Activated CD4-positive, alpha-beta T cell treated with anti-CD3 and anti-CD28 coated beads for 1 hour (primary cell): Measurements from ENCODE around the gene SWAP70.
"Not testable (repeated sequence)": the region's sequence is repeated elsewhere in the genome, so short reads cannot be mapped to it uniquely, and the experiment has no call there.

Experiments
- DNase-seq: peaks from one replicate; pipeline ENCODE4 v3.0.0-alpha.2; 2020

Gene SWAP70

GRCh38 chr11:9693801-9694553, 30.1 kb downstream of the SWAP70 start:
- no peak for DNase-seq

DNA sequence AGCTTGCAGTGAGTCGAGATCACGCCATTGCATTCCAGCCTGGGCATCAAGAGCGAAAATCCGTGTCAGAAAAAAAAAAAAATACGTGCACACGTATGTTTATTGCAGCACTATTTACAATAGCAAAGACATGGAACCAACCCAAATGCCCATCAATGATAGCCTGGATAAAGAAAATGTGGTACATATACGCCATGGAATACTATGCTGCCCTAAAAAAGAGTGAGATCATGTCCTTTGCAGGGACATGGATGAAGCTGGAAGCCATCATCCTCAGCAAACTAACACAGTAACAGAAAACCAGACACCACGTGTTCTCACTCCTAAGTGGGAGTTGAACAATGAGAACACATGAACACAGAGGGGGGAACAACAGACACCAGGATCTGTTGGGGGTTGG, 31.4 kb downstream of the SWAP70 start:
- DNase-seq: not testable (repeated sequence)

- DNase-seq: no peak
Measured at GRCh38 chr11:9697766-9698165, 33.9 kb downstream of the SWAP70 start.

DNA sequence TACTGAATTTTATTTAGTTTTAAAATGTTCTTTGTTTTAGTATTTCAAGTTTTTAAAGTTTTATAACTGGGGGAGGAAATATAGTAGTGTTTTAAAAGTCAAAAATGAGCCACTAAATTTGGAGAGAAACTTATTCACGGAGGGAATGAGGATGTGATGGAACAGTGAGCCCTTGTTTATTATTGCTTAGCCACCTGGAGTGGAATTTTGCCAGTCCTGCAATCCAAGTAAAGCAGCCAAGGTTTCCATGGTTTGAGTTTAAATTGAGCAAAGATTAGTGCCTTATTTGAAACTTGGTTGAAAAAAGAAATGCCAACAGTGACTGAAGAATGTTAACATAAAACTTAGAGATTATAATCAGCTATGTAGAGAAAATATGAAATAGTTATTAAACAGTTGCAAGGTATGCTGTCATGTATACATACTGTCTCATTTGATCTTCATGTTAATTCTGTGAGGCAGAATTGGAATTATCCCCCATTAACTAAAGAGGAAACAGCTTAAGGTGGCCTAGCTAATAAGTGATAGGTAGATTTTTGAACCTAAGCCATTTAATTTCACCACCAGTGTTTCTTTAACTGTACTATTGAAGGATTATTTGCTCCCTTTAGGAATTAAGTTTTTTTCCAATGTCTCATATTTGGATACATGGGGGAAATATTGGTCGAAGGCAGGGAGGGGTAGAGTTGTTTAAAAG, 36.4 kb downstream of the SWAP70 start:
- no peak for DNase-seq

DNA sequence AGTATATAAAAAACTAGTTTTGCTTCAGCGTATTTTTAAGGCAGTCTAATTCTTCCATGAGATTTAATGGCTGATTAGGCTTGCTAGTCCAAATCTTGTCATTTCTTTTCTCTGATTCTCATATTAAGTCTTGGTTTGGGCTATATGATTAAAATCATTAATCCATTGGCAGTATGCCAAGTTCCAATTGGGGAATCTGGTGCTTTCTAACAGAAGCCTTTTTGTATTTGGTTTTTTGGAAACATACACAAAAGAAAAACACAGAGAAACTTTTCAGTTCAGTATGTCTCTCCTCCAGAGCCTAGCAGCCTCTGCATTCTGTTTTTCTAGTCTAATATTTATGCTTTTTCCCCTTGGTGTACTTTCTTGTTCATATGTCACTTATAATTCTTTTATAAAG, 37.9 kb downstream of the SWAP70 start:
- DNase-seq: no peak

- no peak for DNase-seq
Measured at GRCh38 chr11:9703280-9703679, 39.4 kb downstream of the SWAP70 start.

DNA sequence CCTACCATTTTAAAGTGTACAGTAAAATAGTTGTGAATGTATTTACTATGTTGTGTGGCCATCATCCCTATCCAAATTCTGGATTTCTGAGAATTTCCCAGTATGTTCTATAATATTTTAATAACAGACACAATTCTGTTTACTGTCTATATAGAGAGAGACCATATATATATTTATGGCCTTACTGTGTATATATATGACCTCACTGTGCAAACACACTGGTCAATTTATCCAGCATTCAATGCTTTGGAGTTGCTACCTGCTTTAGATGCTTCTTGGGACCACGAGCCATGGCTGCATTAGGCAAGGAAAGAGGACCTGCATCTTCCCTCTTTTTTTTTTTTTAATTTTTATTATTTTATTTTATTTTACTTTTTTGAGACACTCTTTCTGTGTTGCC, 40.2 kb downstream of the SWAP70 start:
- no peak for DNase-seq

DNA sequence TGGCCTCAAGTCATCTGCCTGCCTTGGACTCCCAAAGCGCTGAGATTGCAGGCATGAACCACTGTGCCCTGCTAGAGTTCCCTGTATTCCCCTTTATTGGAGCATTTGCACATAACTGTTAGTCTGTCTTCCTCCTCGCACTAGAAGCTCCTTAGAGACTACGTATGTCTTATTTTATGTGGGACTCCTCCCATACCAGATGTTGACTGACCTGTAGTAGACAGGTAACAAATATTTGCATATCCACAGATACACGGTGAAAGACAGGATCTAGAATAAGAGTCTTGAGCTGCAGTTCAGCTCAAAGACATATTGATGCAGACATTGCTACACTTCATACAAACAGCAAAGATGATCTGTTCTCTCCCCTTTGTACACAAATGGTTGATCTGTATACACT, 40.7 kb downstream of the SWAP70 start:
- no peak for DNase-seq

DNA sequence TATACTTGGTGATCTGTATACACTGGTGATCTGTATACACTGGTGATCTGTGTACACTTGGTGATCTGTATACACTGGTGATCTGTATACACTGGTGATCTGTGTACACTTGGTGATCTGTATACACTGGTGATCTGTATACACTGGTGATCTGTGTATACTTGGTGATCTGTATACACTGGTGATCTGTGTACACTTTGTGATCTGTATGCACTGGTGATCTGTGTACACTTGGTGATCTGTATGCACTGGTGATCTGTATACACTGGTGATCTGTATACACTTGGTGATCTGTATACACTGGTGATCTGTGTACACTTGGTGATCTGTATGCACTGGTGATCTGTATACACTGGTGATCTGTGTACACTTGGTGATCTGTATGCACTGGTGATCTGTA, 41.5 kb downstream of the SWAP70 start:
- not testable (repeated sequence) for DNase-seq

DNA sequence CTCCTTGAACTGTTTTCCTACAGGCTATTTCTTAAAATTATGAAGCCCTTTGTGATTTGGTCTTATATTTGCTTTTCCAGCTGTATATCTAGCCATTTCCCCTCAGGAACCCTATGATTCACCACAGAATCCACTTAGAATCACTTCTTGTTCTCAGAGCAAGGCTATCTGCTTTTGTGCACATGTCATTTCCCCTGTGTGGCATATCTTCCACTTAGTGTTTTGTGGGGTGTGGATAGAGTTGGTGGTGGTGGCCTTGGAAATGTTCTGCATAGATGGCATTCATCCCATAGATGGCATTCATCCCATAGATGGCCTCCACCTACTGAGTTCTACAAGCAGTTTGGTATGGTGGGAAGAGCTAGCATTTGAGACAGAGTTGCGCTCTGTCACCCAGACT, 44.7 kb downstream of the SWAP70 start:
- DNase-seq: no peak

DNA sequence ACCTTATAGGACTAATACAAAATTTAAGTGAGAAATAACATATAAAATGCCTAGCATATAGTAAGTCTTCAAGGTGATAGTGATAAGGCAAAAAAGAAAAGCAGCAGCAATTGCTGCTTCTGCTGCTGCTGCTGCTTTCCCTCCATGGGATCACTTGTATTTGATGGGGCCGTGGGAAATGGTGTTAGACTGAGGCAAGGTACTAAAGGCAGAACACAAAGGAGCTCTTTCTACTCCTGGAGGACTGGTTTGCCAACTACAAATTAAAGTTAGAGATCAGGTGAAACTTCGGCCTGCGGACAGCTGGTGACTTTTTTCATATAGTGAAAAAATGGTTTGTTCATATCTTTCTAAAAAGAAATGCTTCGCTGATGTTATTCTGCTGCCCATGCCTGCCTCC, 46.3 kb downstream of the SWAP70 start:
- no peak for DNase-seq

DNA sequence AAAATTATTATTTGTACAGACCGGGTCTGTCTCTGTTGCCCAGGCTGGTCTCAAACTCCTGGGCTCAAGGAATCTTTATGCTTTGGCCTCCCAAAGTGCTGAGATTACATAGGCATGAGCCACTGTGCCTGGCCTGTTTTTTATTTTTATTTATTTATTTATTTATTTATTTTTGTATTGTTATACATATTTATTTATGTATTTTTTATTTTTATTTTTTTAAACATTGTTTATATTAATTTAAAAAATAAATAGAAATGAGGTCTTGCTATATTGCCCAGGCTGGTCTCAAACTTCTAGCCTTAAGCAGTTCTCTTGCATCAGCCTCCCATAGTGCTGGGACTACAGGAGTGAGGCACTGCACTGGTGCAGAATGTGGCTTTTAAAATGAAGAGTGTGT, 47.0 kb downstream of the SWAP70 start:
- DNase-seq: no peak

DNA sequence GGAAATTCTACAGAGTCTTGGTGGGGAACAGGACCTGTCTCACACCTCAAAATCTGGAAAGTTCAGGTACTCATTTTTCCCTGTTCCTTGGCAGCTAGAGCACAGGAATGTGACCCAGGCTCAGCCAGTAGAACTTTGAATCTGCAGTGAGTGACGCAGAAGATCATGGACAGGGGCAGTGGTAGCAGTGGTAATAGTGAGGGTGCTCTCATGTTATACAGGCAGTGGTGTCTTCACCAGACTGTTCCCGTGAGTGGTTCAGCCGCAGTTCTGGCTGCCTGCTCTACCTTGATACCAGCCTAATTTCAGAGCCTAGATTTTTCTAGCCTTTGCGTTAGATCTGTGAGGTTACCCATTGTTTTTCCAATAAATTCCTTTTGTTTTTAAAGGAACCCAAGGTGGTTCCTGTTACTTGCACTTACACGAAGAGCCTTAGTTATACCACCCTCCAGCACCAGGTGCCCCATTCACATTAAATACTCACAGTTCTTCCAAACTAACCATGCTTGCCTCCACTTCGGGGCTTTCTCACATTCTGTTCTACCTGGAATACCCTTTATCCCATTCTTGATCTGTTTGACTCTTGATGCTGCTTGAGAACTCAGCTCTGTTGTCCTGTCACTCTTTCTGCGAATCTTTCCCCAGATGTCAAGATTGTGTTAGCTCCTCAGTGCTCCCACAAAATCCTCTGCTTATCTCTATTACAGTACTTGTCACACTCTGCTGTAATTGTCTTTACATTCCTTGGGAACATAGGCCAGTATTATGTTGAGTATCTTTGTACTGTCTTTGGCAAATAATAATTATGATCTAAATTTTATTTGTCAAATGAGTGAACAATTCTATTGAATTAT, 47.8 kb downstream of the SWAP70 start:
- DNase-seq: no peak

- DNase-seq: no peak
Measured at GRCh38 chr11:9714272-9714940, 50.5 kb downstream of the SWAP70 start.

DNA sequence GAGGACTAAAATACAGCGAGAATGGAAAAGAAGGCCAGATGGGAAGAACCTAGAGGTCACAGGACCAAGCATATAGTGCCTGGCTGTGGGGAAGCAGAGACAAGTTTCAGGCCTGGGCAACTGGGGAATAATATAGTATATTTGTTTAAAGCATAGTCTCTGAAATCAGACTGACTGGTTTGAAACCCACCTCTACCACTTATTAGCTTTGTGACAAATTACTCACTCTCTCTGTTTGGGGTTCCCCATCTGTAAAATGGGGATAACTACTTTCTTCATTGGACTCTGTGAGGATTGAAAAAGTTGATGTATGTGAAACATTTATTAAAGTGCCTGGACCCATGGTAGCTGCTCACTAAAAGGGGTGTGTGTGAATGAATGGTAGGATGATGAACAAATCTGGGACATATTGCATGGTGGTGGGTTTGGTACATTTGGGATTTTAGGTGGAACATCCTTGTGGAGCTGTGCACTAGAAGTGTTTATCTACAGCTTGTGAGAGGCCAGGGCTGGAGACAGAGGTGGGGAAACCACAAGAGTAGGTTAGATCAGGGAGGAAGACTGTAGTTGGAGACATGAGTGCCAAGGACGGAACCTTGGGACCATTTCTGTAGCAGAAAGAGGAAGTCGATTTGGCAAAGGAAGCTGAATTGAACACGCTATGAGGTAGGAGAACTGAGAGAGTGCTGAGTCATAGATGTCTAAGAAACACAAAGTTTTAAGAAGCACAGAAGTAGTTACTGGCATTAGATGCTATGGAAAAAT, 52.6 kb downstream of the SWAP70 start:
- no peak for DNase-seq

GRCh38 chr11:9717040-9717357, 53.1 kb downstream of the SWAP70 start:
- no peak for DNase-seq

DNA sequence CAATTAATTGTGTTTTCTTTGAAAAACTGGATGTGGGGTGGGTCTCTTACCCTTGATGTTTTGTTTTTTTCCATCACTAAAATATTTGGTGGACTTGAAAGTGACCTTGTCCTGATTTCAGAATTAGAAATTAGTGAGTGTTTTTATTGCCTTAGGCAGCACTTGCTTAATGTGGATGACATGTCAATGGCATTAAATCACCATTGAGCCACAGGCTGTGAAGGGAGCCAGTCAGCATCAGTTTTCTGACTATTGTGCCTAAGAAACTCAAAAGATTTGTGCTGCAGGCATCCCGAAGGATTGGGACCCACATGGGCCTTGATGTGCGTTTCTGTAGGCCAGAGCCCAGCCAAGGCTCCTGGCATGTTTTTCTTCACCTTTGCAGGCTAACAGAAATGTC, 53.8 kb downstream of the SWAP70 start:
- no peak for DNase-seq

- DNase-seq: no peak
Measured at GRCh38 chr11:9718147-9718546, 54.3 kb downstream of the SWAP70 start.

DNA sequence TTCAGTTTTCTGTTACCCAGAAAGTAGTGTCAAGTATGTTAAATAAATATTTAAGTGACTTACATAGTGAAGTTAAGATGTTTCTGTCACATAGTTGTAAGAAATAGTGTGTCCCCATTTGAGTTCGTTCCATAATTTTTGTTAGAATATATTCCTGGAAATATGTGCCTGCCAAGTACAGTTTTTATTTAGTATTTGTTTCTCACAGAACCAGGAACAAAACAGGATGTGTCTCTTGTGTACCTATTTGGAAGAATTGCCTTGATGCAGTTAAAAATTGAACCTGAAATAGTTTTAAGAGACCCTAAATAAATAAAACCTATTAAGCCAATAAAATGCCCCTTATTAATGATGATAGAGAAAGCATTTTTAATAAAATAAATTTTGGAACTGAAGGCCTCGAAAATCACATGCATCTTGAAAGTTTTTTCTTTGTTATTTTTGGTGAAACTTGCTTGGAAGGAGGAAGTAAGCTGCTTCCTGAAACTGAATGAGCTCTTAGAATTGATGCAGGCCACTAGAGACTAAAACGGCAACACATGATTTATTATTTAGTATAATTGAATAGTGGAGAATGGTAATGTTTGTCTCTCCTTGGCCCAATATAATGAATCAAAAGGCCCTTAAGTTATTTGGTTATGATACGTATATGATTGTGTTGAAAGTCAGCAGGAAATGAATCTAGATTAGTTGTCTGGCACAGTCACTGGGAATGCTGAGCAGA, 55.9 kb downstream of the SWAP70 start:
- DNase-seq: no peak

DNA sequence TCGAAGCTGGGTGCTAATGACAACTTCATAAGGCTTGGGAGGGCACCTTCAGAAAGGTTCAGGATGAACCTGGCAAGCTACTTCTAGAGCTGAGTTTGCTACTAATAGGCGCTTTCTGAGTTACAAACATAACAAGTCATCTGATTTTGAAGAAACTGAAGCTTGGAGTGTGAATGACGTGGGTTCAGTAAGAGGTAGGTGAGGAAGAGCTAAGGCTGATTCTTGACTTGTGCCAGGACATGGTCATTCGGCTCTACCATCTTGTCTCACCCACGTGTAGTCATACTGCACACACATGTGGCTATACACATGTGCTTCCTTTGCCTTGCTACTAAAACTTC, 56.4 kb downstream of the SWAP70 start:
- no peak for DNase-seq

GRCh38 chr11:9722023-9722422, 58.1 kb downstream of the SWAP70 start:
- no peak for DNase-seq

DNA sequence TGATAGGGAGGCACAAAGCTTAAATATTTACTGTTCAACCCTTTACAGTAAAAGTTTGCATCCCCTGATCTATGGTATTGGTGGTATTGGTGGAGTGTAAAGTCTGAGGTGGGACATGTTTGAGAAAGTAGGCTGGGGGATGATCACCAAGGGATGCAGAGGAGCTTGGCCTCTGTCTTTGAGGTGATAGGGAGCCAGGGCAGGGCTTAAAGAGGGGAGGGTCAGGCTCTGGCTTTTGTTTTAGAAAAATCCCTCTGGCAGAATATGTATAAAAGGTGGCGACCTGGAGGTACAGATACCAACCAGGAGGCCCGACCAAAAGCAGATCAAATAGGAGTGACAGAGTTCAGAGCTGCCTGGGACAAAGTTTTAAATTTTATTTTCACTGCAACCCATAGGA, 59.0 kb downstream of the SWAP70 start:
- DNase-seq: no peak
